GM12874 (cell line): ENCODE data around the gene BBLN.

Experiments used
- TF ChIP-seq, protein P1 (sequence below): IDR thresholded peaks from 2 replicates; pipeline ENCODE4 v1.5.1; 2011; ENCODE audit warnings: low read depth, mild to moderate bottlenecking, control low read depth, low read length, moderate library complexity; ENCODE audit not compliant: insufficient read depth

The BBLN gene

DNA sequence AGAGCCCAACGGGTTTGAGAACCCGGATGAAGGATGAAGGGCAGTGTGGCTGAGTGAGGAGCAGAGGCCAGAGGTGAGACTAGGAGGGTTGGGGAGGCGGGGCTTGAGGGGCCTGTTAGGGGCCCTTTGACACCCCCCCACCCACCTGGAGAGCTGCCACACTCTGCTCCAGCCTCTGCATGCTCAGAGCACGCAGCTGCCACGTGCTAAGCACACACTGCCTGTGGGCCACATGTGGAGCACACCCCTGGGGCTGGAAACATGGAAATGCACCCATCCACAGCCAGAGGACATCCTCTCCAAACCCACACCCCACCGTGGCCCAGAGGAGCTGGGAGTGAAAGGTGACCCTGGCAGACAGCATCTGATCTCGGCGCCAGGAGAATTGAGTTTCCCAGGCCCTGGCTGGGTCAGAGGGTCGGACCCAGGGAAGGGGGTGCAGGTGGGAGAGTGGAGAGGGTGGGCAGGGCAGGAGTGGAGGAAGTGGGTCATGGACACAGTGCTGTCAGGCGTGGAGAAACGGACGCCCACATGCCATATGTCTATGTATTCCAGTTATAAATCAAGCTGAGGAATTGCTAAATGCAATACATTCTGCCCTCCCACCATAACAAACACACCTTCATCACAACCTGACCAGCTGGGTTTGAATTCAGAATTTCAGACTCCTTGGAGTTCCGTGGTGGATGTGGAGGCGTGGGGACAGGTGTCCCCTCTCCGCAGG is 49.0 kb downstream of the BBLN start:
- TF ChIP-seq, protein P1, sequence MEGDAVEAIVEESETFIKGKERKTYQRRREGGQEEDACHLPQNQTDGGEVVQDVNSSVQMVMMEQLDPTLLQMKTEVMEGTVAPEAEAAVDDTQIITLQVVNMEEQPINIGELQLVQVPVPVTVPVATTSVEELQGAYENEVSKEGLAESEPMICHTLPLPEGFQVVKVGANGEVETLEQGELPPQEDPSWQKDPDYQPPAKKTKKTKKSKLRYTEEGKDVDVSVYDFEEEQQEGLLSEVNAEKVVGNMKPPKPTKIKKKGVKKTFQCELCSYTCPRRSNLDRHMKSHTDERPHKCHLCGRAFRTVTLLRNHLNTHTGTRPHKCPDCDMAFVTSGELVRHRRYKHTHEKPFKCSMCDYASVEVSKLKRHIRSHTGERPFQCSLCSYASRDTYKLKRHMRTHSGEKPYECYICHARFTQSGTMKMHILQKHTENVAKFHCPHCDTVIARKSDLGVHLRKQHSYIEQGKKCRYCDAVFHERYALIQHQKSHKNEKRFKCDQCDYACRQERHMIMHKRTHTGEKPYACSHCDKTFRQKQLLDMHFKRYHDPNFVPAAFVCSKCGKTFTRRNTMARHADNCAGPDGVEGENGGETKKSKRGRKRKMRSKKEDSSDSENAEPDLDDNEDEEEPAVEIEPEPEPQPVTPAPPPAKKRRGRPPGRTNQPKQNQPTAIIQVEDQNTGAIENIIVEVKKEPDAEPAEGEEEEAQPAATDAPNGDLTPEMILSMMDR = no peak

DNA sequence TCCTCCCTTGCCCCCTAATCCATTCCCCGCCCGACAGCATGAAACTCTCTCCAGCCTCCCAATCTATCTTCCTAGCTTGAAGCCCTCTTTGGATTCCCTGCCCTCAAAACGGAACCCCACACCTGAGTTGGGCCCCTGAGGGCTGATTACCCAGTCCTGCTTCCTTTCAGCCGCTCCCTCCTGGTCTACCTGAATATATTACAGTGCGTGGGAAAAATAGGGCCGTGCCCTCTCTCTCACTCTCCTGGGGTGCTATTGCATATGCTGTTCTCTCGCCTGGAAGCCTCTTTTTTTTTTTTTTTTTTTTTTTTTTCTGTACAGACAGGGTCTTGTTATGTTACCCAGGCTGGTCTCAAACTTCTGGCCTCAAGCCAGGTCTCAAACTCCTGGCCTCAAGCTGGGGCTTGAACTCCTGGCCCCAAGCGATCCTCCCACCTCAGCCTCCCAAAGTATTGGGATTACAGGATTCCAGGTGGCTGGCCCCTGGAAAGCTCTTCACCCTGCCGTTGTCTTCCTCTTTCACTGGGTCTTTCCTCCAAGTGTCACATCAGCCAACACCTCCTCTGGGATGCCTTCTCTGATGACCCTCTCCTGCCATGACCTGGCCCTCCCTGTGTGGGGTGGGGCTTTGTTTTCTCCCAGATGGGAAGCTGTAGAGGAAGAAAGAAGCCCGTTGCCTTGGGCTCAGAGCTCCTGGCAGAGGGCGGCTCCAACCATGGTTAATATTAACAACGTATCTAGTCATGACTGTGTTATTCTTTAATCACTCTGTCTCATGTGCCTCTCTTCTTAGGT is 51.3 kb downstream of the BBLN start:
- TF ChIP-seq, protein P1 = no peak

DNA sequence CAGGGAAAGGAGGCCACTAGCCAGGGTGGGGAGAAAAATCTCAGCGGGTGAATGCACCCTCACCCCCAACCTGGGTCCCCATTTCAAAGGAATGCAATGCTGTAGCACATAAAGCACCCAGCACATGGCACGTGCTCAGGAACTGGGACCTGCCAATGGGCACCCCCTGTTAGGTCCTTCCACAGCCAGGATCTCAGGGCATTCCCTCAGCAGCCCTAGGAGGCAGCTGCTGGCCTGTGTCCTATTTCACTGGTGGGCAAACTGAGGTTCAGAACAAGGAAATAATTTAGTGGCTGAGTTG is 51.9 kb downstream of the BBLN start:
- TF ChIP-seq, protein P1 = no peak
